ENCODE data around the gene CD302.

- TF ChIP-seq CTCF (IDR thresholded peaks at IDR 0.05; ENCODE audit: borderline replicate concordance, extremely low read depth, low read length, poor library complexity, severe bottlenecking): no peak
- TF ChIP-seq EZH2 (IDR thresholded peaks at IDR 0.05; ENCODE audit: borderline replicate concordance, low read depth, low read length, severe bottlenecking): no peak
Measured at GRCh38 chr2:159736048-159736447, 62.0 kb downstream of the CD302 start.

Data from DND-41 (cell line).